A549 (cell line): ENCODE data around the gene PRSS50. TPM values are rescaled to one million over a fixed set of nuclear protein-coding genes. Genes with fewer than 3 reads are reported as not detected.

Source experiments
- ATAC-seq, 2 experiments: fragments of 200-7000 bp in 1 of 2; fragments of >200 bp in 1 of 2; cut with Nextera tagmentation in 1 of 2; cut with Tn5 transposase in 1 of 2; 3 replicates each; pipeline versions ENCODE4 v1.8.0 to v1.9.1; 2018 to 2020; ENCODE audit warnings: mild to moderate bottlenecking in 1 of 2, moderate library complexity in 1 of 2
- CTCF ChIA-PET: fragments of 300-600 bp; sonication (Branson Sonifier 250); formaldehyde crosslinking; extraction: SDS; loops from one replicate; lab custom pipeline; 2021; ENCODE audit warnings: antibody characterized with exemption, inconsistent platforms; lab: Yijun Ruan, JAX
- POLR2A ChIA-PET: fragments of 350-600 bp; formaldehyde crosslinking; extraction: SDS; loops from one replicate; lab custom pipeline; 2021; ENCODE audit warnings: antibody characterized with exemption, inconsistent platforms; lab: Yijun Ruan, JAX
- DNase-seq, 2 experiments: peaks; one replicate each; pipeline versions ENCODE4 v3.0.0 to v3.0.0-alpha.2; 2011 to 2016; ENCODE audit warnings: low read depth in 1 of 2, low spot score in 1 of 2
- FAIRE-seq: peaks from 2 replicates; lab custom pipeline; 2011; peaks lifted over from hg19 to GRCh38; lab: Jason Lieb, UNC
- H3K27ac ChIP-seq, 2 experiments: fragments of >200 bp; sonication (Bioruptor Twin); formaldehyde crosslinking; 3 replicates each; pipeline ENCODE4 v1.5.1; 2016 to 2017
- H3K4me1 ChIP-seq: fragments of >200 bp; sonication (Bioruptor Twin); formaldehyde crosslinking; 3 replicates; pipeline ENCODE4 v1.6.1; 2016
- H3K4me2 ChIP-seq: fragments of >200 bp; sonication (Bioruptor Twin); formaldehyde crosslinking; 3 replicates; pipeline ENCODE4 v1.6.1; 2016
- H3K4me3 ChIP-seq: fragments of >200 bp; sonication (Bioruptor Twin); formaldehyde crosslinking; 3 replicates; pipeline ENCODE4 v1.5.1; 2016
- H3K9me3 ChIP-seq: fragments of >200 bp; sonication (Bioruptor Twin); formaldehyde crosslinking; 3 replicates; pipeline ENCODE4 v1.6.1; 2016
- CBX8 ChIP-seq: fragments of 200-600 bp; sonication (generic); IDR thresholded peaks from 2 replicates; pipeline ENCODE4 v1.6.1; 2016
- CEBPB ChIP-seq, 2 experiments: fragments of >200 bp in 1 of 2; sonication (Bioruptor Twin) in 1 of 2; formaldehyde crosslinking in 1 of 2; IDR thresholded peaks; 2 replicates each; pipeline ENCODE4 v1.6.1; 2012 to 2016
- CHD4 ChIP-seq: fragments of 200-600 bp; sonication (generic); IDR thresholded peaks from 2 replicates; pipeline ENCODE4 v1.6.1; 2016; ENCODE audit warnings: antibody characterized with exemption, mild to moderate bottlenecking, borderline replicate concordance
- EHF ChIP-seq: fragments of 250-450 bp; sonication (Bioruptor Pico); IDR thresholded peaks from 2 replicates; pipeline ENCODE4 v1.5.0; 2020; ENCODE audit warnings: mild to moderate bottlenecking
- FOSB ChIP-seq: fragments of 250-450 bp; sonication (Bioruptor Pico); IDR thresholded peaks from 2 replicates; pipeline ENCODE4 v1.5.0; 2020; ENCODE audit warnings: mild to moderate bottlenecking, moderate library complexity
- FOXS1 ChIP-seq: fragments of 250-450 bp; sonication (Bioruptor Pico); IDR thresholded peaks from 2 replicates; pipeline ENCODE4 v1.5.0; 2020; ENCODE audit warnings: mild to moderate bottlenecking, moderate library complexity
- HEYL ChIP-seq: fragments of 250-450 bp; sonication (Bioruptor Pico); IDR thresholded peaks from 2 replicates; pipeline ENCODE4 v1.8.0; 2021; ENCODE audit warnings: mild to moderate bottlenecking, moderate library complexity
- MAFK ChIP-seq: fragments of 450-650 bp; IDR thresholded peaks from 2 replicates; pipeline ENCODE4 v1.6.1; 2014; ENCODE audit not compliant: partially characterized antibody
- MYC ChIP-seq: IDR thresholded peaks from 2 replicates; pipeline ENCODE4 v1.6.1; 2012; ENCODE audit warnings: mild to moderate bottlenecking, inconsistent platforms, low read length, improper control_type of control experiment, borderline replicate concordance
- POLR2A ChIP-seq: IDR thresholded peaks from 2 replicates; pipeline ENCODE4 v1.6.1; 2012; ENCODE audit warnings: mild to moderate bottlenecking, low read length
- RARB ChIP-seq: fragments of 250-450 bp; sonication (Bioruptor Pico); IDR thresholded peaks from 2 replicates; pipeline ENCODE4 v1.8.0; 2021; ENCODE audit warnings: mild to moderate bottlenecking, moderate library complexity
- SMC3 ChIP-seq: fragments of >200 bp; sonication (Bioruptor Twin); formaldehyde crosslinking; IDR thresholded peaks from 3 replicates; pipeline ENCODE4 v1.6.1; 2018; ENCODE audit warnings: inconsistent platforms
- TP53 ChIP-seq: fragments of 250-450 bp; sonication (Bioruptor Pico); IDR thresholded peaks from 2 replicates; pipeline ENCODE4 v1.5.0; 2021; ENCODE audit warnings: mild to moderate bottlenecking, moderate library complexity
- ZNF302 ChIP-seq: fragments of 250-450 bp; sonication (Bioruptor Pico); IDR thresholded peaks from 2 replicates; pipeline ENCODE4 v1.9.0; 2021; ENCODE audit warnings: inconsistent platforms, mild to moderate bottlenecking, moderate library complexity
- WGBS: methylation state at CpG from one replicate; pipeline ENCODE4 v1.1.6; 2017; ENCODE audit errors: missing lambda C conversion rate; 5-methylcytosine and 5-hydroxymethylcytosine counted together
- polyA plus RNA-seq, 4 experiments: library from polyadenylated mRNA; depleted of rRNA in 3 of 4; stranded (reverse); fragments of >200 nt; fragmentation: RNase III in 1 of 4; extraction: RNeasy Plus Mini Kit Qiagen cat#74134 plus additional on column Dnase treatment in 1 of 4; gene quantifications; 2 replicates in 3 of 4; 3 replicates in 1 of 4; pipeline ENCODE4 v1.2.3, GENCODE V29; 2011 to 2017
- TF ChIP-seq, protein P1 (sequence below): IDR thresholded peaks from 2 replicates; pipeline ENCODE4 v1.6.1; 2012
- TF ChIP-seq, protein P2 (sequence below): IDR thresholded peaks from 2 replicates; pipeline ENCODE4 v1.6.1; 2012; ENCODE audit warnings: low read depth, borderline replicate concordance
- TF ChIP-seq, protein P3 (sequence below): fragments of 250-450 bp; sonication (Bioruptor Pico); IDR thresholded peaks from 2 replicates; pipeline ENCODE4 v1.5.0; 2021; ENCODE audit warnings: mild to moderate bottlenecking, moderate library complexity, borderline replicate concordance
- TF ChIP-seq, protein P4 (sequence below): fragments of >200 bp; sonication (Bioruptor Twin); formaldehyde crosslinking; IDR thresholded peaks from 3 replicates; pipeline ENCODE4 v1.5.1; 2016
- TF ChIP-seq, protein P5 (sequence below): fragments of 200-600 bp; sonication (generic); IDR thresholded peaks from 2 replicates; pipeline ENCODE4 v1.6.1; 2016; ENCODE audit warnings: antibody characterized with exemption, mild to moderate bottlenecking, moderate library complexity

Gene PRSS50
- polyA plus RNA-seq, 2 of the 4 experiments (the other 2 are of a cell fraction), result not detected

DNA sequence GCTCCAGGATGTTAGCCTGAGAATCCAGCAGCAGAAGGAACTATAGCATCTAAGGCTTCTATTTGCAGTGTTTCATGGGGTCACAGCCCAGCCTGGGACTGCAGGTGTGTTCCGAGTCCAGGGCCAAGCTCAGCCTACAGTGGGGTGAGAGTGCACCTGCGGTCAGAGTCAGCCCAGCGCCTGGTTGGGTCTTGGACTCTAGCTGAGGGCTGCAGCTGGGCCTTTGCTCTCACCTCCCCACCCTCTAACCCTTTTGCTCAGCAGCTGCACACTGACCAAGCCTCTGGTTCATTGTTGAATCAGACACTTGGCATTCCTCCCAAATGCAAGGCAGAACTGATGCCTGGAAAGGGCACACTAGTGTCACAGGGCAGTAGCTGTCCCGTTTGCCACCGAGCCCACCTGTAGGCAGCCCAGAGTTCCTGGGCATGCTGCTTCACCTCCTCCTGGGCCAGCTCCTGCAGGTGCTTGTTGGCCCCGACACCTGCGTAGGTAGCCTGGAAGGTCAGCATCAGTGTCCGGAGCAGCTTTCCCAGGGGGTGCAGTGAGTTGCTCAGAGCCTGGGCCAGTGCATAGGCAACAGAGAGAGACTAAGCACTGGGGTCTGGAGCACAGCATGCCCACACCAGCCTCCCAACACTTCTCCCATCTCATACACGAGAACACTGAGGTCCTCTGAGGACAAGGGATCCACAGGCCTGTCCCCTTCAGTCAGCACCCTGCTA, 41.7 kb downstream of the PRSS50 start:
- ChIA-PET CTCF (interaction anchor here (1.1 kb wide), 1 partner anchor 188 kb away, joined by 3 read pairs; no protein-coding TSS in a partner anchor), POLR2A (no interaction called here)
- no peak overlapping the region for H3K4me3 ChIP-seq
- H3K9me3 ChIP-seq, result no peaks in the 10 kb centered on the region
- no peak for TF ChIP-seq ZNF302 (CRISPR knock-in tag)
- no peak for TF ChIP-seq CBX8
- TF ChIP-seq MAFK, result no peak
- no peak for TF ChIP-seq CHD4
- H3K4me2 ChIP-seq, result no peak overlapping the region
- 91% methylated on average over 4 of the region's 9 CpGs for WGBS
- DNase-seq (no peak), ATAC-seq (no peak), FAIRE-seq (no peak)
- no peak overlapping the region for H3K27ac ChIP-seq
- H3K4me1 ChIP-seq, result no peaks in the 10 kb centered on the region

DNA sequence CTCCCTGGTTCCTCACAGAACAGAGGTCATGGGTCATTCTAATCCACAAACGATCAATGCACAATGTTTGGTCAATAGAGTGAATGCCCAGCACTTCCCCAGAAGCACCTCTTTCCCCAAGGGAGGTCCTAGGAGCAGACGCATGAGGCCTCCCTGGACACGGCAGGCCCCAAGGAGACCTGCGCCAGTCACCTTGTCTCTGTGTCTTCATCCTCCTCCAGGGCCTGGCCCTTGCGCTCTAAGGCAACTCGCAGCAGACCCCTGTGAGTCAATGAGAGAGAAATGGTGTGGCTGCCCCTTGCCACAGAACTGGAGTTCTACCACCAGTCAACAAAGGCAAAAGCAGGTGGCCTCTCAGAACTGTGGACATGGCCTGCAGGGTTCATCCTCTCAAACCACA, 42.2 kb downstream of the PRSS50 start:
- POLR2A ChIA-PET, result no interaction called here
- DNase-seq (no peak), FAIRE-seq (no peak), ATAC-seq (no peak)
- no peaks in the 10 kb centered on the region for H3K4me1 ChIP-seq
- no peaks in the 10 kb centered on the region for H3K9me3 ChIP-seq
- no peak overlapping the region for H3K4me2 ChIP-seq
- 100% methylated on average over 1 of the region's 6 CpGs for WGBS
- TF ChIP-seq, protein P1, sequence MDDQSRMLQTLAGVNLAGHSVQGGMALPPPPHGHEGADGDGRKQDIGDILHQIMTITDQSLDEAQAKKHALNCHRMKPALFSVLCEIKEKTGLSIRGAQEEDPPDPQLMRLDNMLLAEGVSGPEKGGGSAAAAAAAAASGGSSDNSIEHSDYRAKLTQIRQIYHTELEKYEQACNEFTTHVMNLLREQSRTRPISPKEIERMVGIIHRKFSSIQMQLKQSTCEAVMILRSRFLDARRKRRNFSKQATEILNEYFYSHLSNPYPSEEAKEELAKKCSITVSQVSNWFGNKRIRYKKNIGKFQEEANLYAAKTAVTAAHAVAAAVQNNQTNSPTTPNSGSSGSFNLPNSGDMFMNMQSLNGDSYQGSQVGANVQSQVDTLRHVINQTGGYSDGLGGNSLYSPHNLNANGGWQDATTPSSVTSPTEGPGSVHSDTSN, result no peak
- no peak overlapping the region for H3K4me3 ChIP-seq
- no peak overlapping the region for H3K27ac ChIP-seq
- CTCF ChIA-PET, result interaction anchor here (1.1 kb wide), 1 partner anchor 187 kb away, joined by 3 read pairs; no protein-coding TSS in a partner anchor

DNA sequence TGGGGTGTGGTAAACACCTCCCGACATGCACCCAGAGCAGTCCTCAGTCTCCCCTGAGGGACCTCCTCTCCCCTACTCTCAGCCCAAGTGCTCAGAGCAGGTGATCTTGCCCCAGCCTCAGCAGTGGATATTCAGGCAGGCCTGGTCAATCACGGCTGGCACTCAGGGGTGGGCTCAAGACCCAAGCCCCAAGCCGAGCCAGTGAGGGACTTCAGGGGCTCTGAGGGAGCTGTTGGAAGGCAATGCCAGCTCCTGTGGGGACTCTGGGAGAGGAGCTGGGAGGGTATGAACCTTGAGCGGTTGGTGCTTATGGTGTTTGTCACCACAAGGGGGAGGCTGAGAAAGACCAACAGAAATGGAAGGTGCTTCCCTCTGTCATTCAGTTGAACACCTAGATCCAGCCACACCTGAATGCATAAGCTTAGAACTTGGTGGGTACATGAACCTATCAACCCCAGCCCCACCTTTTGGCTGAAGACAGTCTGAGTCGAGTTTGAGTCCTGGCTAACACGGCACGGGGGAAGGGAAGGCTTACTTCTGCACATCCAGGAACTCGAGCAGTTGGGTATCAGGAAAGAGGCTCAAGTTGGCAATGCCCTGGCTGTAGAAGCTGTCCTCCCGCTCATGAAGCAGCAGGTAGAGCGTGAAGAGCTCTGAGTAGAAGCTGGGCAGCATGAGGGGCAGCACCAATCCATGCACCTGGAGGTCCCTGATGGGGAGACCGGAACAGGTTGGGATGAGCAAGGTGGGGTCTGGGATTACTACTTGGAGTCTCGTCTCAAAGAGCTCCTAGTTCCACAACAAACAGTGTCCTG, 43.4 kb downstream of the PRSS50 start:
- Histone ChIP-seq H3K4me2 (no peak overlapping the region), H3K4me3 (no peak overlapping the region), H3K4me1 (no peaks in the 10 kb centered on the region), H3K27ac (no peak overlapping the region), H3K9me3 (no peaks in the 10 kb centered on the region)
- peak in 1 of 2 experiments; percentile 68; a peak in 3 of 6 replicates for ATAC-seq
- DNase-seq, result peak in 1 of 2 experiments; percentile 18
- CTCF ChIA-PET, result no interaction called here
- FAIRE-seq, result no peak
- WGBS, result 76% methylated on average over 11 of the region's 12 CpGs
- POLR2A ChIA-PET, result no interaction called here
- TF ChIP-seq CBX8, result no peak
- TF ChIP-seq SMC3, result no peak
- no peak for TF ChIP-seq FOXS1 (CRISPR knock-in tag)
- TF ChIP-seq, protein P2, sequence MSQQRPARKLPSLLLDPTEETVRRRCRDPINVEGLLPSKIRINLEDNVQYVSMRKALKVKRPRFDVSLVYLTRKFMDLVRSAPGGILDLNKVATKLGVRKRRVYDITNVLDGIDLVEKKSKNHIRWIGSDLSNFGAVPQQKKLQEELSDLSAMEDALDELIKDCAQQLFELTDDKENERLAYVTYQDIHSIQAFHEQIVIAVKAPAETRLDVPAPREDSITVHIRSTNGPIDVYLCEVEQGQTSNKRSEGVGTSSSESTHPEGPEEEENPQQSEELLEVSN, result no peak
- TF ChIP-seq MYC, result no peak
- no peak for TF ChIP-seq RARB (CRISPR knock-in tag)
- TF ChIP-seq, protein P3, sequence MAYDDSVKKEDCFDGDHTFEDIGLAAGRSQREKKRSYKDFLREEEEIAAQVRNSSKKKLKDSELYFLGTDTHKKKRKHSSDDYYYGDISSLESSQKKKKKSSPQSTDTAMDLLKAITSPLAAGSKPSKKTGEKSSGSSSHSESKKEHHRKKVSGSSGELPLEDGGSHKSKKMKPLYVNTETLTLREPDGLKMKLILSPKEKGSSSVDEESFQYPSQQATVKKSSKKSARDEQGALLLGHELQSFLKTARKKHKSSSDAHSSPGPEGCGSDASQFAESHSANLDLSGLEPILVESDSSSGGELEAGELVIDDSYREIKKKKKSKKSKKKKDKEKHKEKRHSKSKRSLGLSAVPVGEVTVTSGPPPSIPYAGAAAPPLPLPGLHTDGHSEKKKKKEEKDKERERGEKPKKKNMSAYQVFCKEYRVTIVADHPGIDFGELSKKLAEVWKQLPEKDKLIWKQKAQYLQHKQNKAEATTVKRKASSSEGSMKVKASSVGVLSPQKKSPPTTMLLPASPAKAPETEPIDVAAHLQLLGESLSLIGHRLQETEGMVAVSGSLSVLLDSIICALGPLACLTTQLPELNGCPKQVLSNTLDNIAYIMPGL, result no peak
- no peak for TF ChIP-seq TP53 (CRISPR knock-in tag)
- no peak for TF ChIP-seq EHF (CRISPR knock-in tag)
- TF ChIP-seq, protein P4, sequence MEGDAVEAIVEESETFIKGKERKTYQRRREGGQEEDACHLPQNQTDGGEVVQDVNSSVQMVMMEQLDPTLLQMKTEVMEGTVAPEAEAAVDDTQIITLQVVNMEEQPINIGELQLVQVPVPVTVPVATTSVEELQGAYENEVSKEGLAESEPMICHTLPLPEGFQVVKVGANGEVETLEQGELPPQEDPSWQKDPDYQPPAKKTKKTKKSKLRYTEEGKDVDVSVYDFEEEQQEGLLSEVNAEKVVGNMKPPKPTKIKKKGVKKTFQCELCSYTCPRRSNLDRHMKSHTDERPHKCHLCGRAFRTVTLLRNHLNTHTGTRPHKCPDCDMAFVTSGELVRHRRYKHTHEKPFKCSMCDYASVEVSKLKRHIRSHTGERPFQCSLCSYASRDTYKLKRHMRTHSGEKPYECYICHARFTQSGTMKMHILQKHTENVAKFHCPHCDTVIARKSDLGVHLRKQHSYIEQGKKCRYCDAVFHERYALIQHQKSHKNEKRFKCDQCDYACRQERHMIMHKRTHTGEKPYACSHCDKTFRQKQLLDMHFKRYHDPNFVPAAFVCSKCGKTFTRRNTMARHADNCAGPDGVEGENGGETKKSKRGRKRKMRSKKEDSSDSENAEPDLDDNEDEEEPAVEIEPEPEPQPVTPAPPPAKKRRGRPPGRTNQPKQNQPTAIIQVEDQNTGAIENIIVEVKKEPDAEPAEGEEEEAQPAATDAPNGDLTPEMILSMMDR, result no peak
- no peak for TF ChIP-seq POLR2A
- no peak for TF ChIP-seq FOSB (CRISPR knock-in tag)
- TF ChIP-seq, protein P5, sequence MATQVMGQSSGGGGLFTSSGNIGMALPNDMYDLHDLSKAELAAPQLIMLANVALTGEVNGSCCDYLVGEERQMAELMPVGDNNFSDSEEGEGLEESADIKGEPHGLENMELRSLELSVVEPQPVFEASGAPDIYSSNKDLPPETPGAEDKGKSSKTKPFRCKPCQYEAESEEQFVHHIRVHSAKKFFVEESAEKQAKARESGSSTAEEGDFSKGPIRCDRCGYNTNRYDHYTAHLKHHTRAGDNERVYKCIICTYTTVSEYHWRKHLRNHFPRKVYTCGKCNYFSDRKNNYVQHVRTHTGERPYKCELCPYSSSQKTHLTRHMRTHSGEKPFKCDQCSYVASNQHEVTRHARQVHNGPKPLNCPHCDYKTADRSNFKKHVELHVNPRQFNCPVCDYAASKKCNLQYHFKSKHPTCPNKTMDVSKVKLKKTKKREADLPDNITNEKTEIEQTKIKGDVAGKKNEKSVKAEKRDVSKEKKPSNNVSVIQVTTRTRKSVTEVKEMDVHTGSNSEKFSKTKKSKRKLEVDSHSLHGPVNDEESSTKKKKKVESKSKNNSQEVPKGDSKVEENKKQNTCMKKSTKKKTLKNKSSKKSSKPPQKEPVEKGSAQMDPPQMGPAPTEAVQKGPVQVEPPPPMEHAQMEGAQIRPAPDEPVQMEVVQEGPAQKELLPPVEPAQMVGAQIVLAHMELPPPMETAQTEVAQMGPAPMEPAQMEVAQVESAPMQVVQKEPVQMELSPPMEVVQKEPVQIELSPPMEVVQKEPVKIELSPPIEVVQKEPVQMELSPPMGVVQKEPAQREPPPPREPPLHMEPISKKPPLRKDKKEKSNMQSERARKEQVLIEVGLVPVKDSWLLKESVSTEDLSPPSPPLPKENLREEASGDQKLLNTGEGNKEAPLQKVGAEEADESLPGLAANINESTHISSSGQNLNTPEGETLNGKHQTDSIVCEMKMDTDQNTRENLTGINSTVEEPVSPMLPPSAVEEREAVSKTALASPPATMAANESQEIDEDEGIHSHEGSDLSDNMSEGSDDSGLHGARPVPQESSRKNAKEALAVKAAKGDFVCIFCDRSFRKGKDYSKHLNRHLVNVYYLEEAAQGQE, result no peak
- no peak for TF ChIP-seq CEBPB (IDR thresholded peaks at IDR 0.05)
- no peak for TF ChIP-seq HEYL (CRISPR knock-in tag)
